HG02885 (cell line): ENCODE results near the gene PCDHGA5.
A peak's percentile ranks its signal among the peaks of the same experiment; 100 is the strongest.
"Not testable (repeated sequence)": the region's sequence is repeated elsewhere in the genome, so short reads cannot be mapped to it uniquely, and the experiment has no call there.

Experiments
- ATAC-seq: cut with Tn5 transposase; IDR thresholded peaks from one replicate; pipeline ENCODE4 v1.9.1; 2021; ENCODE audit warnings: mild to moderate bottlenecking; ENCODE audit not compliant: unreplicated experiment, poor library complexity

Gene PCDHGA5

DNA sequence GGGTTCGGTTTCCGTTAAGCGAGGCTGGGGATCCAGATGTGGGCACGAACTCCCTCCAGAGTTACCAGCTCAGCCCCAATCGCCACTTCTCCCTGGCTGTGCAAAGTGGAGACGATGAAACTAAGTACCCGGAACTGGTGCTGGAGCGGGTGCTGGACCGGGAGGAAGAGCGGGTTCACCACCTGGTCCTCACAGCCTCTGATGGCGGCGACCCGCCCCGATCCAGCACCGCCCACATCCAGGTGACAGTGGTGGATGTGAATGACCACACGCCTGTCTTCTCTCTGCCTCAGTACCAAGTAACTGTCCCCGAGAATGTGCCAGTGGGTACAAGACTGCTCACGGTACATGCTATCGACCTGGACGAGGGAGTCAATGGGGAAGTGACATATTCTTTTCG, 19.4 kb downstream of the PCDHGA5 start:
- no peak for ATAC-seq

DNA sequence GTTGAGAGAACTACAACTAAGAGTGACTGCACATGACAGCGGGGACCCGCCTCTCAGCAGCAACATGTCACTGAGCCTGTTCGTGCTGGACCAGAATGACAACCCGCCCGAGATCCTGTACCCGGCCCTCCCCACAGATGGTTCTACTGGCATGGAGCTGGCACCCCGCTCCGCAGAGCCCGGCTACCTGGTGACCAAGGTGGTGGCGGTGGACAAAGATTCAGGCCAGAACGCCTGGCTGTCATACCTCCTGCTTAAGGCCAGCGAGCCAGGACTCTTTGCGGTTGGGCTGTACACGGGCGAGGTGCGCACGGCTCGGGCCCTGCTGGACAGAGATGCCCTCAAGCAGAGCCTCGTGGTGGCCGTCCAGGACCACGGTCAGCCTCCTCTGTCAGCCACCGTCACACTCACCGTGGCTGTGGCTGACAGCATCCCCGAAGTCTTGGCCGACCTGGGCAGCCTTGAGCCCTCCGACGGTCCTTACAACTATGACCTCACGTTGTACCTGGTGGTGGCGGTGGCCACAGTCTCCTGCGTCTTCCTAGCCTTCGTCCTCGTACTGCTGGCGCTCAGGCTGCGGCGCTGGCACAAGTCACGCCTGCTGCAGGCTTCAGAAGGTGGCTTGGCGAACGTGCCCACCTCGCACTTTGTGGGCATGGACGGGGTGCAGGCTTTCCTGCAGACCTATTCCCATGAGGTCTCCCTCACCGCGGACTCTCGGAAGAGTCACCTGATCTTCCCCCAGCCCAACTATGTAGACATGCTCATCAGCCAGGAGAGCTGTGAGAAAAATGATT, 20.7 kb downstream of the PCDHGA5 start:
- no peak for ATAC-seq

DNA sequence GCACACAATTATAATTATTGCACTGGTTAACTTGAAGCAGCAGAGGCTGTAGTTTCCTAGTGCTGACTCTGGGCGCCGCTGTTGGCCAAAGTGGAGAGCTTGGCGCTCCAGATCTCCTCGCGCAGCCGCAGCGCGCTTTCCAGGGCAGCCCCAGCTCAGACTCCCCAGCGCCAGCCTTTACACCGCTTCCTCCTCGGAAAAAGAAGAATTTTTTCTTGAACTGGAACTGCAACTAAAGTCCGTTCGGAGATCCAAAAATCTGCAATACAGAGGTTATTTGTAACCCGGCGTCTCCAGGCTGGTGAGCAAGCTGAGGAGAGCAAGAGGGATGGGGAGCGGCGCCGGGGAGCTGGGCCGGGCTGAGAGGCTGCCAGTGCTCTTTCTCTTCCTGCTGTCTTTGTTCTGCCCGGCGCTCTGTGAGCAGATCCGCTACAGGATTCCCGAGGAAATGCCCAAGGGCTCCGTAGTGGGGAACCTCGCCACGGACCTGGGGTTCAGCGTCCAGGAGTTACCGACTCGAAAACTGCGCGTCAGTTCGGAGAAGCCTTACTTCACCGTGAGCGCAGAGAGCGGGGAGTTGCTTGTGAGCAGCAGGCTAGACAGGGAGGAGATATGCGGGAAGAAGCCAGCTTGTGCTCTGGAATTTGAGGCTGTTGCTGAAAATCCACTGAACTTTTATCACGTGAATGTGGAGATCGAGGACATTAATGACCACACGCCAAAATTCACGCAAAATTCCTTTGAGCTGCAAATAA, 23.8 kb downstream of the PCDHGA5 start, which contains the start of gene PCDHGB4:
Gene PCDHGB4 (plus strand): TSS at position 142 of the 755 bp plus-strand sequence. CDS start 187 bp downstream, at position 329.
- peak; percentile 79 for ATAC-seq

DNA sequence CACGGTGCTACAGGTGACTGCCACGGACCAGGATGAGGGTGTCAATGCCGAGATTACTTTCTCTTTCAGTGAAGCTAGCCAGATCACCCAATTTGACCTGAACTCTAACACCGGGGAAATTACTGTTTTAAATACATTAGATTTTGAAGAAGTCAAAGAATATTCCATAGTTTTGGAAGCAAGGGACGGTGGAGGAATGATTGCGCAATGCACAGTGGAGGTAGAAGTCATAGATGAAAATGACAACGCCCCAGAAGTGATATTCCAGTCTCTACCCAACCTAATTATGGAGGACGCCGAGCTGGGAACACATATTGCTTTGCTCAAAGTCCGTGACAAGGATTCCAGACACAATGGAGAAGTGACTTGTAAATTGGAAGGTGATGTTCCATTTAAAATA, 24.7 kb downstream of the PCDHGA5 start:
- ATAC-seq, result no peak

DNA sequence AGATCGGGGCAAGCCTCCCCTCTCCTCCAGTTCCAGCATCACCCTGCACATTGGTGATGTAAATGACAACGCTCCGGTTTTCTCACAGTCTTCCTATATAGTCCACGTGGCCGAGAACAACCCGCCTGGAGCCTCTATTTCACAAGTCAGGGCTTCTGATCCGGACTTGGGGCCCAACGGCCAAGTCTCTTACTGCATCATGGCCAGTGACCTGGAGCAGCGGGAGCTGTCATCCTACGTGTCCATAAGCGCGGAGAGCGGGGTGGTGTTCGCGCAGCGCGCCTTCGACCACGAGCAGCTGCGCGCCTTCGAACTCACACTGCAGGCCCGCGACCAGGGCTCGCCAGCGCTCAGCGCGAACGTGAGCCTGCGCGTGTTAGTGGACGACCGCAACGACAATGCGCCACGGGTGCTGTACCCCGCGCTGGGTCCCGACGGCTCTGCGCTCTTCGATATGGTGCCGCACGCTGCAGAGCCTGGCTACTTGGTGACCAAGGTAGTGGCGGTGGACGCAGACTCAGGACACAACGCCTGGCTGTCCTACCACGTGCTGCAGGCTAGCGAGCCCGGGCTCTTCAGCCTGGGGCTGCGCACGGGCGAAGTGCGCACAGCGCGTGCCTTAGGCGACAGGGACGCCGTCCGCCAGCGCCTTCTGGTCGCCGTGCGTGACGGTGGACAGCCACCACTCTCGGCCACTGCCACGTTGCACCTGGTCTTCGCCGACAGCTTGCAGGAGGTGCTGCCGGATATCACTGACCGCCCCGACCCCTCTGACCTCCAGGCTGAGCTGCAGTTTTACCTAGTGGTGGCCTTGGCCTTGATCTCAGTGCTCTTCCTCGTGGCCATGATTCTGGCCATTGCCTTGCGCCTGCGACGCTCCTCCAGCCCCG, 25.4 kb downstream of the PCDHGA5 start:
- no peak for ATAC-seq

DNA sequence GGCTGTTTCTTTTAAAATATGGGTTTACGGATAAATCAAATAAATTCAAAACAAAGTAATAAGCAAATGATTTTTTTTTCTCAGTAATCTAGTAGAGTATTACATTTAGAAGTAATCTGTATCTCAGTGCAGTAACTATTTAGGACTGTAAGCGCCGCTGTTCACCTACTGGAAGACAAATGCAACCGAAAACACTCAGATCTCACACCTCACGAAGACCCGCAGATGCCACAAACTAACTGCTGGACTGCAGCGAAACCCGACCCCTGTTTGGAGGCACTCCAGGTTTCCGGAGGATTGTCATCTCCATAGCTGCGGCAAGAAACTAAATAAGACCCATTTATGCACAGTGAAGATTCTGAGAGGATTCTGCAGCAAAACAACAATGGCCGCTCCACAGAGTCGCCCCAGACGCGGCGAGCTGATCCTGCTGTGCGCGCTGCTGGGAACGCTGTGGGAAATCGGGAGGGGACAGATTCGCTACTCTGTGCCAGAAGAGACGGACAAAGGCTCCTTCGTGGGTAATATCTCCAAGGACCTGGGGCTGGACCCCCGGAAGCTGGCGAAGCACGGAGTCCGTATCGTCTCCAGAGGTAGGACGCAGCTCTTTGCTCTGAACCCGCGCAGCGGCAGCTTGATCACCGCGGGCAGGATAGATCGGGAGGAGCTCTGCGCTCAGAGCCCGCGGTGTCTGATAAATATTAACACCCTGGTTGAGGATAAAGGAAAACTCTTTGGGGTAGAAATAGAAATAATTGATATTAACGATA, 28.7 kb downstream of the PCDHGA5 start, which contains the start of gene PCDHGA8:
Gene PCDHGA8 (plus strand): TSS at position 205 of the 770 bp plus-strand sequence. CDS start 181 bp downstream, at position 386.
- no peak for ATAC-seq

DNA sequence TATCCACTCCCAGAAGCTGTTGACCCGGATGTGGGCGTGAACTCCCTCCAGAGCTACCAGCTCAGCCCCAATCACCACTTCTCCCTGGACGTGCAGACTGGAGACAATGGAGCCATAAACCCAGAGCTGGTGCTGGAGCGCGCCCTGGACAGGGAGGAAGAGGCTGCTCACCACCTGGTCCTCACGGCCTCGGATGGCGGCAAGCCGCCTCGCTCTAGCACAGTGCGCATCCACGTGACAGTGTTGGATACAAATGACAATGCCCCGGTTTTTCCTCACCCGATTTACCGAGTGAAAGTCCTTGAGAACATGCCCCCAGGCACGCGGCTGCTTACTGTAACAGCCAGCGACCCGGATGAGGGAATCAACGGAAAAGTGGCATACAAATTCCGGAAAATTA, 29.3 kb downstream of the PCDHGA5 start:
- no peak for ATAC-seq

DNA sequence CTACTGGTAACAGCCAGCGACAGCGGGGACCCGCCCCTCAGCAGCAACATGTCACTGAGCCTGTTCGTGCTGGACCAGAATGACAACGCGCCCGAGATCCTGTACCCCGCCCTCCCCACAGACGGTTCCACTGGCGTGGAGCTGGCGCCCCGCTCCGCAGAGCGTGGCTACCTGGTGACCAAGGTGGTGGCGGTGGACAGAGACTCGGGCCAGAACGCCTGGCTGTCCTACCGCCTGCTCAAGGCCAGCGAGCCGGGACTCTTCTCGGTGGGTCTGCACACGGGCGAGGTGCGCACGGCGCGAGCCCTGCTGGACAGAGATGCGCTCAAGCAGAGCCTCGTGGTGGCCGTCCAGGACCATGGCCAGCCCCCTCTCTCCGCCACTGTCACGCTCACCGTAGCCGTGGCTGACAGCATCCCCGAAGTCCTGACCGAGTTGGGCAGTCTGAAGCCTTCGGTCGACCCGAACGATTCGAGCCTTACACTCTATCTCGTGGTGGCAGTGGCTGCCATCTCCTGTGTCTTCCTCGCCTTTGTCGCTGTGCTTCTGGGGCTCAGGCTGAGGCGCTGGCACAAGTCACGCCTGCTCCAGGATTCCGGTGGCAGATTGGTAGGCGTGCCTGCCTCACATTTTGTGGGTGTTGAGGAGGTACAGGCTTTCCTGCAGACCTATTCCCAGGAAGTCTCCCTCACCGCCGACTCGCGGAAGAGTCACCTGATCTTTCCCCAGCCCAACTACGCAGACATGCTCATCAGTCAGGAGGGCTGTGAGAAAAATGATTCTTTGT, 30.6 kb downstream of the PCDHGA5 start:
- not testable (repeated sequence) for ATAC-seq

DNA sequence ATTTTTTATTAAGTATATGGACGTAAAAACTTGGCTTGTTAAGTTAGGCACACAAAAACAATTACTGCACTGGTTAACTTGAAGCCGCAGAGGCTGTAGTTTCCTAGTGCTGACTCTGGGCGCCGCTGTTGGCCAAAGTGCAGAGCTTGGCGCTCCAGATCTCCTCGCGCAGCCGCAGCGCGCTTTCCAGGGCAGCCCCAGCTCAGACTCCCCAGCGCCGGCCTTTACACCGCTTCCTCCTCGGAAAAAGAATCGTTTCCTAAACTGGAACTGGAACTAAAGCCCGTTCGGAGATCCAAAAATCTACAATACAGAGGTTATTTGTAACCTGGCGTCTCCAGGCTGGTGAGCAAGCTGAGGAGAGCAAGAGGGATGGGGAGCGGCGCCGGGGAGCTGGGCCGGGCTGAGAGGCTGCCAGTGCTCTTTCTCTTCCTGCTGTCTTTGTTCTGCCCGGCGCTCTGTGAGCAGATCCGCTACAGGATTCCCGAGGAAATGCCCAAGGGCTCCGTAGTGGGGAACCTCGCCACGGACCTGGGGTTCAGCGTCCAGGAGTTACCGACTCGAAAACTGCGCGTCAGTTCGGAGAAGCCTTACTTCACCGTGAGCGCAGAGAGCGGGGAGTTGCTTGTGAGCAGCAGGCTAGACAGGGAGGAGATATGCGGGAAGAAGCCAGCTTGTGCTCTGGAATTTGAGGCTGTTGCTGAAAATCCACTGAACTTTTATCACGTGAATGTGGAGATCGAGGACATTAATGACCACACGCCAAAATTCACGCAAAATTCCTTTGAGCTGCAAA, 34.0 kb downstream of the PCDHGA5 start, which contains the start of gene PCDHGB5:
Gene PCDHGB5 (plus strand): TSS at position 192 of the 796 bp plus-strand sequence. CDS start 181 bp downstream, at position 373.
- peak; percentile 100 for ATAC-seq

DNA sequence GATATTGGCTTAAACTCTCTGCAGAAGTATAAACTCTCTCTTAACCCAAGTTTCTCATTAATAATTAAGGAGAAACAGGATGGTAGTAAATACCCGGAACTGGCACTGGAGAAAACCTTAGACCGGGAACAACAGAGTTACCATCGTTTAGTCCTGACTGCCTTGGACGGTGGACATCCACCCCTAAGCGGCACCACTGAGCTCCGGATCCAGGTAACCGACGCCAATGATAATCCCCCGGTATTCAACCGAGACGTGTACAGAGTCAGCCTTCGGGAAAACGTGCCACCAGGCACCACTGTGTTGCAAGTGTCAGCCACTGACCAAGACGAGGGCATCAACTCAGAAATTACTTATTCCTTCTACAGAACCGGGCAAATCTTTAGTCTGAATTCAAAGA, 34.6 kb downstream of the PCDHGA5 start:
- ATAC-seq, result no peak

DNA sequence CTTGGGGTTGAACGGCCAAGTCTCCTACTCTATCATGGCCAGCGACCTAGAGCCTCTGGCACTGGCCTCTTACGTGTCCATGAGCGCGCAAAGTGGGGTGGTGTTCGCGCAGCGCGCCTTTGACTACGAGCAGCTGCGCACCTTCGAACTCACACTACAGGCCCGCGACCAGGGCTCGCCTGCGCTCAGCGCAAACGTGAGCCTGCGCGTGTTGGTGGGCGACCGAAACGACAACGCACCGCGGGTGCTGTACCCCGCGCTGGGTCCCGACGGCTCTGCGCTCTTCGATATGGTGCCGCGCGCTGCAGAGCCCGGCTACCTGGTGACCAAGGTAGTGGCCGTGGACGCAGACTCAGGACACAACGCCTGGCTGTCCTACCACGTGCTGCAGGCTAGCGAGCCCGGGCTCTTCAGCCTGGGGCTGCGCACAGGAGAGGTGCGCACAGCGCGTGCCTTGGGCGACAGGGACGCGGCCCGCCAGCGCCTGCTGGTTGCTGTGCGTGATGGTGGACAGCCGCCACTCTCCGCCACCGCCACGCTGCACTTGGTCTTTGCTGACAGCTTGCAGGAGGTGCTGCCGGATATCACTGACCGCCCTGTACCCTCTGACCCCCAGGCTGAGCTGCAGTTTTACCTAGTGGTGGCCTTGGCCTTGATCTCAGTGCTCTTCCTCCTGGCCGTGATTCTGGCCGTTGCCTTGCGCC, 35.7 kb downstream of the PCDHGA5 start:
- ATAC-seq, result no peak

DNA sequence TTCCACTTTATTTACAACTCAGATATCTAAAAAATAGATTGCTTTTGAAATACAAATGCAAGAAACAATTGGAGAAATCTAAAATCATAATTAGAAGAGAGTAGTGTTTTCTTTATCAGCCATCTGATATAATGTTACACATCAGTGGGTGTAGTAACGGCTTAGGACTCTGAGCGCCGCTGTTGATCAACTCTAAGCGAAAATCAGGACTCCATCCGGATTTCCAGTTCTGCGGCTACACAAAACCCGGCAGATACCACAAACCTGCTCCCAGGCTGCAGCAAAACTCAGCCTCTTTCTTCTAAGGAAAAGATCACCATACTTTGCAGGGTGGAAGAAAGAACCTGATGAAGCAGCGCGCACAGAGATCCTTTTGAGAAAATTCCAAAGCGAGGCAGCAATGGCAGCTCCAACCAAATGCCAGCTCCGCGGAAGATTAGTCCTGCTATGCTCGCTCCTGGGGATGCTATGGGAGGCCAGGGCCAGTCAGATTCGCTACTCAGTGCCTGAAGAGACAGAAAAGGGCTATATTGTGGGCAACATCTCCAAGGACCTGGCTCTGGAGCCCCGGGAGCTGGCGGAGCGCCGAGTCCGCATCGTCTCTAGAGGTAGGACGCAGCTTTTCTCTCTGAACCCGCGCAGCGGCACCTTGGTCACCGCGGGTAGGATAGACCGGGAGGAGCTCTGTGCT, 38.7 kb downstream of the PCDHGA5 start, which contains the start of gene PCDHGA9:
Gene PCDHGA9 (plus strand): TSS at position 226 of the 691 bp plus-strand sequence. CDS start 175 bp downstream, at position 401.
- no peak for ATAC-seq

DNA sequence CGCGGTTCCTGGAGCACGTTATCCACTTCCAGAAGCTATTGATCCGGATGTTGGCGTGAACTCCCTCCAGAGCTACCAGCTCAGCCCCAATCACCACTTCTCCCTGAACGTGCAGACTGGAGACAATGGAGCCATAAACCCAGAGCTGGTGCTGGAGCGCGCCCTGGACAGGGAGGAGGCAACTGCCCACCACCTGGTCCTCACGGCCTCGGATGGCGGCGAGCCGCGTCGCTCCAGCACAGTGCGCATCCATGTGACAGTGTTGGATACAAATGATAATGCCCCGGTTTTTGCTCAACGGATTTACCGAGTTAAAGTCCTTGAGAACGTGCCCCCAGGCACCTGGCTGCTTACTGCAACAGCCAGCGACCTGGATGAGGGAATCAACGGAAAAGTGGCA, 39.4 kb downstream of the PCDHGA5 start:
- no peak for ATAC-seq

DNA sequence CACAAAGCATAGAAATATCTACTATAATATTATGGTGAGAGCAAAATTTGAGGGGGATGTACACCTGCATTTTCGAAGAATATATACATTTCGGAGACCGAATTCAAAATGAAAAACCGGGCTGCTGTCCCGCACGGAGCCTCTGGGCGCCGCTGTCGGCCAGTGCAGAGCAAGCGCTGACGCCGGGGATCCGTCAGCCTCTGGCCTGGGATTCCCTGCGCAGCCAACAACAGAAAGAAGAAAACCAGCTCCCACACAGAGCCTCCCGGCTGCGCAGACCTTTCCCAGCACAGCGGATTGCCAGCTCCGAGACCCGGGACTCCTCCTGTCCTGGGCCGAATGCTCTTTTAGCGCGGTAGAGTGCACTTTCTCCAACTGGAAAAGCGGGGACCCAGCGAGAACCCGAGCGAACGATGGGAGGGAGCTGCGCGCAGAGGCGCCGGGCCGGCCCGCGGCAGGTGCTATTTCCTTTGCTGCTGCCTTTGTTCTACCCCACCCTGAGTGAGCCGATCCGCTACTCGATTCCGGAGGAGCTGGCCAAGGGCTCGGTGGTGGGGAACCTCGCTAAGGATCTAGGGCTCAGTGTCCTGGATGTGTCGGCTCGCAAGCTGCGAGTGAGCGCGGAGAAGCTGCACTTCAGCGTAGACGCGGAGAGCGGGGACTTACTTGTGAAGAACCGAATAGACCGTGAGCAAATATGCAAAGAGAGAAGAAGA, 44.0 kb downstream of the PCDHGA5 start, which contains the start of gene PCDHGB6:
Gene PCDHGB6 (plus strand): TSS at position 232 of the 716 bp plus-strand sequence. CDS start 182 bp downstream, at position 414.
- peak; percentile 77 for ATAC-seq

DNA sequence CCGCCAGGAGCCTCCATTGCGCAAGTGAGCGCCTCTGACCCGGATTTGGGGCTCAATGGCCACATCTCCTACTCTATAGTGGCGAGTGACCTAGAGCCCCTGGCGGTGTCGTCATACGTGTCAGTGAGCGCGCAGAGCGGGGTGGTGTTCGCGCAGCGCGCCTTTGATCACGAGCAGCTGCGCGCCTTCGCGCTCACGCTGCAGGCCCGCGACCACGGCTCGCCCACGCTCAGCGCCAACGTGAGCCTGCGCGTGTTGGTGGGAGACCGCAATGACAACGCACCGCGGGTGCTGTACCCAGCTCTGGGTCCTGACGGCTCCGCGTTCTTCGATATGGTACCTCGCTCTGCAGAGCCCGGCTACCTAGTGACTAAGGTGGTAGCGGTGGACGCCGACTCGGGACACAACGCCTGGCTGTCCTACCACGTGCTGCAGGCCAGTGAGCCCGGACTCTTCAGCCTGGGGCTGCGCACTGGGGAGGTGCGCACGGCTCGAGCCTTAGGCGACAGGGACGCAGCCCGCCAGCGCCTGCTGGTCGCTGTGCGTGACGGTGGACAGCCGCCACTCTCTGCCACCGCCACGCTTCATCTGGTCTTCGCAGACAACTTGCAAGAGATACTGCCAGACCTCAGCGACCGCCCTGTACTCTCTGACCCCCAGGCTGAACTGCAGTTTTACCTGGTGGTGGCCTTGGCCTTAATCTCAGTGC, 45.8 kb downstream of the PCDHGA5 start:
- ATAC-seq, result no peak
